Measurements from ENCODE around the gene TM2D3.
A peak's percentile ranks its signal among the peaks of the same experiment; 100 is the strongest.

TM2D3 gene, protein sequence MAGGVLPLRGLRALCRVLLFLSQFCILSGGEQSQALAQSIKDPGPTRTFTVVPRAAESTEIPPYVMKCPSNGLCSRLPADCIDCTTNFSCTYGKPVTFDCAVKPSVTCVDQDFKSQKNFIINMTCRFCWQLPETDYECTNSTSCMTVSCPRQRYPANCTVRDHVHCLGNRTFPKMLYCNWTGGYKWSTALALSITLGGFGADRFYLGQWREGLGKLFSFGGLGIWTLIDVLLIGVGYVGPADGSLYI

DNA sequence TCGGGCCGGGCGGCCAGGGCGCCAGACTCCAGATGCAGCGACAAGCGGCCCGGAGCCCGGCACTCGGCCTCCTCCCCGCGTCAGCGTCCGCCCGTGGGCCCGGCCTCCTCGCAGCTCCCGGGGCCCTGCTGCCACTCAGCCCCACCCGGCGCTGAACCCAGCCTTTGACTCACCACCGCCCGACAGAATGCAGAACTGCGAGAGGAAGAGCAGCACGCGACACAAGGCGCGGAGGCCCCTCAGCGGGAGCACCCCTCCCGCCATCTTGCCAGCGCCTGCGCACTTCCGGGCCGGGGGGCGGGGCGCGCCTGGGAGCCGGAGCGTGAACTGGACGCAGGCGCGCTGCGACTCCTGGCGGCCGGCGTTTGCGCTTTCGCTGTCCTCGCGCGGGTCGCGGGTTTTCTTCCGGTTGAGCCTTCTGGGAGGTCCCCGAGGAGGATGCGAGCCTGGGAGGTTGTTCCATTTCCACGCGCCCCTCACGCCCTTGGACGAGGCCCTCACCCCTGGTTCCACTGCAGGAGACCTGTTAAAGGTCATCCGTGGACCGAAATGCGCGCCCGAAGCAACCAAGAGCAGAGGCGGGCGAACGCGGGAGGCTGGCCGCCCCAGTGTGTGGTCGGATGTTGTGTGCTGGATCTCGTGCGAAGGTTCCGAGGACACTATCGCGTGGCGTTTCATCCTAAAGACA is at the start of gene TM2D3:
TSS of gene TM2D3 (minus strand) at position 284 of the 688 bp plus-strand sequence. CDS start at position 264, 20 bp downstream.
- H3K27ac ChIP-seq (ENCODE audit: low read length): peak within 1 kb of the TSS; percentile 94
- no peaks in the 10 kb centered on the region for H3K27me3 ChIP-seq (ENCODE audit: low read depth, low read length)
- H3K9me3 ChIP-seq (ENCODE audit: control insufficient read depth in 1 of 2, low read length in 2 of 2): no peaks in the 10 kb centered on the region
- peak within 1 kb of the TSS; percentile 89 to 92 for H3K4me3 ChIP-seq (ENCODE audit: low read depth in 1 of 2, low read length in 2 of 2)
- H3K36me3 ChIP-seq (ENCODE audit: control insufficient read depth in 1 of 2, insufficient read depth in 2 of 2, low read length in 2 of 2): peaks cover 17 to 18% of the 10 kb centered on the region in 2 donors
- peaks cover 15 to 28% of the 10 kb centered on the region in 2 donors for H3K4me1 ChIP-seq (ENCODE audit: control insufficient read depth in 1 of 2, insufficient read depth in 2 of 2, low read length in 2 of 2)

- Histone ChIP-seq H3K27ac (ENCODE audit: low read length) (no peak overlapping the region), H3K4me1 (ENCODE audit: control insufficient read depth in 1 of 2, insufficient read depth in 2 of 2, low read length in 2 of 2) (no peaks in the 10 kb centered on the region), H3K36me3 (ENCODE audit: control insufficient read depth in 1 of 2, insufficient read depth in 2 of 2, low read length in 2 of 2) (peaks cover 38 to 62% of the 10 kb centered on the region in 2 donors)
Measured at GRCh38 chr15:101698314-101698713, 46.1 kb upstream of the TM2D3 start.

DNA sequence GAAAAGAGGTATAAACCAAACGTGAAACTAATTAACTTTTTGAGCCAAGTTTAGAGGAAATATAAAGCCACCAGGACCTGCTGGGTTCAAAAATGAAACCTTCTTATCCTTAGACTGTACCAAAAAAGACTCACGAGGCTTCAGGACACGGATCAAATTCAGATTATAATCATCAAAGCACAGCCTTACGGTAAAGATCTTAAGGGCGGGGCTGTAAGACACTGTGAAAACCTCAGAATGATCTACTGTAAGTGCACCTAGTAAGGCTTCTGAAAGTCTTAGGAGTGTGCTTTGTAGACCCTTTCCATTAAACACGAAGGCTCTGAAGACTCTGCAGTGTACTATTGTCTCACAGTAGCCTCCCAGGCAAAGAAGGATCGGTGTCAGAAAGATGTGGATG is 45.3 kb upstream of the TM2D3 start:
- Histone ChIP-seq H3K4me3 (ENCODE audit: low read depth in 1 of 2, low read length in 2 of 2) (no peak overlapping the region), H3K36me3 (ENCODE audit: control insufficient read depth in 1 of 2, insufficient read depth in 2 of 2, low read length in 2 of 2) (peaks cover 38 to 64% of the 10 kb centered on the region in 2 donors)

More at GRCh38 chr15:101698314-101698713, 46.1 kb upstream of the TM2D3 start:
- Histone ChIP-seq H3K27me3 (ENCODE audit: low read depth, low read length) (no peaks in the 10 kb centered on the region), H3K4me3 (ENCODE audit: low read depth in 1 of 2, low read length in 2 of 2) (no peak overlapping the region), H3K9me3 (ENCODE audit: control insufficient read depth in 1 of 2, low read length in 2 of 2) (no peaks in the 10 kb centered on the region)

DNA sequence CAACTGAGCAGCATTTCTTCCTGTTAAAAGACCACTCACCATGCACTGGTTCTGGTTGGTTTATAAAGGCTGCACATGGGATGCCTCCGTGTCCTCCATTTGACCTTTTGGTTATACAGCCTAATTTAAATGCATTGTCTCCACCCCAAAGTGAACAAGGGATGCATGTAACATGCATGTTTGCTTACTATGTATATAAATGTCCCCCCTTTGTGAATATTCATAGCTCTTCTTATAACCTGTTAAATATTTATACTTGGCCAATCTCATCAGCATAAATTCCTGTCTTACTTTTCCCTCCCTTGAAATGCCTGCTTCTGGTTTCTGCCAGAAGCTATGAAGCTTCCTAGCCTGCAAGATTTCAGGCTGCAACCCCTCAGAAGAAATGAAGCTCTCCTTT is 44.6 kb upstream of the TM2D3 start:
- Histone ChIP-seq H3K4me3 (ENCODE audit: low read depth in 1 of 2, low read length in 2 of 2) (no peak overlapping the region), H3K4me1 (ENCODE audit: control insufficient read depth in 1 of 2, insufficient read depth in 2 of 2, low read length in 2 of 2) (no peaks in the 10 kb centered on the region), H3K36me3 (ENCODE audit: control insufficient read depth in 1 of 2, insufficient read depth in 2 of 2, low read length in 2 of 2) (peaks cover 36 to 62% of the 10 kb centered on the region in 2 donors), H3K27me3 (ENCODE audit: low read depth, low read length) (no peaks in the 10 kb centered on the region), H3K9me3 (ENCODE audit: control insufficient read depth in 1 of 2, low read length in 2 of 2) (no peaks in the 10 kb centered on the region), H3K27ac (ENCODE audit: low read length) (no peak overlapping the region)

More for the DNA sequence above, 45.3 kb upstream of the TM2D3 start:
- Histone ChIP-seq H3K4me1 (ENCODE audit: control insufficient read depth in 1 of 2, insufficient read depth in 2 of 2, low read length in 2 of 2) (no peaks in the 10 kb centered on the region), H3K9me3 (ENCODE audit: control insufficient read depth in 1 of 2, low read length in 2 of 2) (no peaks in the 10 kb centered on the region), H3K27ac (ENCODE audit: low read length) (no peak overlapping the region), H3K27me3 (ENCODE audit: low read depth, low read length) (no peaks in the 10 kb centered on the region)

DNA sequence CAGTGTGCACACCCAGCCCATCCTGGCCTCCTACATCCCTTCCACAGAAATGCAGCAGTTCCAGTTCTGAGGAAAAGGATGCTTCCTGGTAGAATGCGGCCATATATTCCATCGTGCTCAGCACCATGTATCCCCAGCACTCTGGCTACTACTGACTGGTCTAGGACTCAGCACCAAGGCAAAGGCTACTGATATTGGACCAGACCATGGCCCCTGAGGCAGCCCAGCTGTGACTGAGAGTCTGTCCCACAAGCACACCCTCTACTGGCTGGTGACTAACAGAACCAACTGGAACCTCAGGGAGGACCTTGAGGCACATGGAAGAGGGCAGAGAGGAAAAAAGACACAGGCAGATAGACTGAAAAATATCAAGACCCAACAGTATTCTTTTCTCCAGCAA is 42.1 kb upstream of the TM2D3 start:
- no peaks in the 10 kb centered on the region for H3K27me3 ChIP-seq (ENCODE audit: low read depth, low read length)
- H3K4me3 ChIP-seq (ENCODE audit: low read depth in 1 of 2, low read length in 2 of 2): no peak overlapping the region
- no peaks in the 10 kb centered on the region for H3K9me3 ChIP-seq (ENCODE audit: control insufficient read depth in 1 of 2, low read length in 2 of 2)
- H3K27ac ChIP-seq (ENCODE audit: low read length): no peak overlapping the region
- H3K36me3 ChIP-seq (ENCODE audit: control insufficient read depth in 1 of 2, insufficient read depth in 2 of 2, low read length in 2 of 2): peaks cover 18 to 41% of the 10 kb centered on the region in 2 donors
- no peaks in the 10 kb centered on the region for H3K4me1 ChIP-seq (ENCODE audit: control insufficient read depth in 1 of 2, insufficient read depth in 2 of 2, low read length in 2 of 2)

- no peaks in the 10 kb centered on the region for H3K4me1 ChIP-seq (ENCODE audit: control insufficient read depth in 1 of 2, insufficient read depth in 2 of 2, low read length in 2 of 2)
- H3K27me3 ChIP-seq (ENCODE audit: low read depth, low read length): no peaks in the 10 kb centered on the region
- H3K4me3 ChIP-seq (ENCODE audit: low read depth in 1 of 2, low read length in 2 of 2): no peak overlapping the region
- no peak overlapping the region for H3K27ac ChIP-seq (ENCODE audit: low read length)
- no peaks in the 10 kb centered on the region for H3K9me3 ChIP-seq (ENCODE audit: control insufficient read depth in 1 of 2, low read length in 2 of 2)
- peaks cover 12 to 31% of the 10 kb centered on the region in 2 donors for H3K36me3 ChIP-seq (ENCODE audit: control insufficient read depth in 1 of 2, insufficient read depth in 2 of 2, low read length in 2 of 2)
Measured at GRCh38 chr15:101692801-101693598, 40.8 kb upstream of the TM2D3 start.

DNA sequence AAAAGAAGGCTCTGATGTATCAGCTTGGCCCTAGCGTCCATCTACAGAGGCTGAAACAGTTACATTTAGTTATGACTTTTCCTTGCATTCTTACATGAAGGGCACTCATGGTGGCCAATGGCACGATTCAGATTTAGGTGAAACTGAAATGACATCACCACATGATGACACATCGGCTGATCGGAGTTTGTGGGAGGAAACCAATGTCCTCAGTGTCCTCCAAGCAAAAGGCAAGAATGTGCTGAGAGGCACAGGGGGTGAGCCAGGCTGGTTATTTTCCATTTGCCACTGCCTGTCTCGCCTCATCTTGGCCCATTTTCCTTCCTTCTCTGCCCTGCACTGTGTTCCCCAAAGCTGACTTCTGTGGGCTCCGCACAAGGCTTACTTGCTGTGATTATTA is 37.7 kb upstream of the TM2D3 start:
- Histone ChIP-seq H3K9me3 (ENCODE audit: control insufficient read depth in 1 of 2, low read length in 2 of 2) (no peaks in the 10 kb centered on the region), H3K27ac (ENCODE audit: low read length) (no peak overlapping the region), H3K4me1 (ENCODE audit: control insufficient read depth in 1 of 2, insufficient read depth in 2 of 2, low read length in 2 of 2) (peaks cover 0 to 5% of the 10 kb centered on the region in 2 donors), H3K36me3 (ENCODE audit: control insufficient read depth in 1 of 2, insufficient read depth in 2 of 2, low read length in 2 of 2) (peaks cover 4 to 11% of the 10 kb centered on the region in 2 donors), H3K27me3 (ENCODE audit: low read depth, low read length) (no peaks in the 10 kb centered on the region), H3K4me3 (ENCODE audit: low read depth in 1 of 2, low read length in 2 of 2) (no peak overlapping the region)

GRCh38 chr15:101686718-101687117 is 34.5 kb upstream of the TM2D3 start:
- Histone ChIP-seq H3K4me1 (ENCODE audit: control insufficient read depth in 1 of 2, insufficient read depth in 2 of 2, low read length in 2 of 2) (peaks cover 0 to 5% of the 10 kb centered on the region in 2 donors), H3K27ac (ENCODE audit: low read length) (no peak overlapping the region), H3K27me3 (ENCODE audit: low read depth, low read length) (no peaks in the 10 kb centered on the region), H3K36me3 (ENCODE audit: control insufficient read depth in 1 of 2, insufficient read depth in 2 of 2, low read length in 2 of 2) (peaks cover 5 to 16% of the 10 kb centered on the region in 2 donors), H3K4me3 (ENCODE audit: low read depth in 1 of 2, low read length in 2 of 2) (no peak overlapping the region), H3K9me3 (ENCODE audit: control insufficient read depth in 1 of 2, low read length in 2 of 2) (no peaks in the 10 kb centered on the region)

DNA sequence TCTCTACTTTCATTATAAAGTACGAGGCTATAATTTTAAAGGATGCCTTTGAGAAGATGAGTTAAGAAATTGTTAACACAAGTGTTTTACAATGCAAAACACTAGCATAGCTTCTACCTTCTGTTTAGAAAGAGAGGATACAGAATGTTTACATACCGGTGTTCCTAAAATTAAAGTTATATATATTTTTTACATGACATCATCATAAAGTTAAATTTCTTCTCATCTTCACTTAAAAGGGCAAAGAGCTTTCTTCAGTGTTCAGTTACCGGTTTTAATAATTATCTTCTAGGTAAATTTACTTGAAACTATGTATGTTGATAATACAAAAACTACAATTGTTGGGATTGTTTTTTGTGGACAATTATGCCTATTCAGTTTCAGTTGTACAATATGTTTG is 32.7 kb upstream of the TM2D3 start:
- Histone ChIP-seq H3K27ac (ENCODE audit: low read length) (no peak overlapping the region), H3K4me1 (ENCODE audit: control insufficient read depth in 1 of 2, insufficient read depth in 2 of 2, low read length in 2 of 2) (peaks cover 0 to 5% of the 10 kb centered on the region in 2 donors), H3K9me3 (ENCODE audit: control insufficient read depth in 1 of 2, low read length in 2 of 2) (no peaks in the 10 kb centered on the region), H3K36me3 (ENCODE audit: control insufficient read depth in 1 of 2, insufficient read depth in 2 of 2, low read length in 2 of 2) (peaks cover 8 to 19% of the 10 kb centered on the region in 2 donors), H3K4me3 (ENCODE audit: low read depth in 1 of 2, low read length in 2 of 2) (no peak overlapping the region), H3K27me3 (ENCODE audit: low read depth, low read length) (no peaks in the 10 kb centered on the region)

DNA sequence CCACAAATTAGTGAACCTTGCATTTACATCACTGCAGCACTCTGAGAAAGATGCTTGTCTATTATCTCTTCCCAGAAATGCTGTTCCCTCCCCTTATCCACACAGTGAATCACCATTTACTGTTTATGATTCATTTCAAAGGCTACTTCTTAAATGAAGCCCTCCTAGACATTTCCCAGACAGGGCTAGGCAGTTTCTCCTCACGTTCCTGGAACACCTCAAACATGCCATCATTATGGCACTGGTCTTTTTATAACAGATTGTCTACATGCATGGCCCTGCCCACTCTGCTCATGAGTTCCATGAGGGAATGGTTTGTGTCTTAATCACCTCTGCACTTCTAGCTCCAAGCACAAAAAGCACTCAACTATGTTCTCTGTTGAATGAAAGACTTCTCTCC is 32.2 kb upstream of the TM2D3 start:
- H3K36me3 ChIP-seq (ENCODE audit: control insufficient read depth in 1 of 2, insufficient read depth in 2 of 2, low read length in 2 of 2): peaks cover 11 to 19% of the 10 kb centered on the region in 2 donors
- H3K27me3 ChIP-seq (ENCODE audit: low read depth, low read length): no peaks in the 10 kb centered on the region
- H3K27ac ChIP-seq (ENCODE audit: low read length): no peak overlapping the region
- H3K9me3 ChIP-seq (ENCODE audit: control insufficient read depth in 1 of 2, low read length in 2 of 2): no peaks in the 10 kb centered on the region
- peaks cover 0 to 5% of the 10 kb centered on the region in 2 donors for H3K4me1 ChIP-seq (ENCODE audit: control insufficient read depth in 1 of 2, insufficient read depth in 2 of 2, low read length in 2 of 2)
- no peak overlapping the region for H3K4me3 ChIP-seq (ENCODE audit: low read depth in 1 of 2, low read length in 2 of 2)

- H3K36me3 ChIP-seq (ENCODE audit: control insufficient read depth in 1 of 2, insufficient read depth in 2 of 2, low read length in 2 of 2): peaks cover 19 to 27% of the 10 kb centered on the region in 2 donors
- H3K9me3 ChIP-seq (ENCODE audit: control insufficient read depth in 1 of 2, low read length in 2 of 2): no peaks in the 10 kb centered on the region
- H3K4me1 ChIP-seq (ENCODE audit: control insufficient read depth in 1 of 2, insufficient read depth in 2 of 2, low read length in 2 of 2): no peaks in the 10 kb centered on the region
- no peak overlapping the region for H3K4me3 ChIP-seq (ENCODE audit: low read depth in 1 of 2, low read length in 2 of 2)
- H3K27ac ChIP-seq (ENCODE audit: low read length): no peak overlapping the region
- no peaks in the 10 kb centered on the region for H3K27me3 ChIP-seq (ENCODE audit: low read depth, low read length)
Measured at GRCh38 chr15:101679806-101680205, 27.6 kb upstream of the TM2D3 start.
